Stomach smooth muscle (tissue), 2 donors: ENCODE measurements around the gene MRGPRG.
"Not testable (repeated sequence)": the region's sequence is repeated elsewhere in the genome, so short reads cannot be mapped to it uniquely, and the experiment has no call there.

Experiments
- H3K27ac ChIP-seq: one replicate; pipeline ENCODE4 v1.7.0; 2013; ENCODE audit warnings: mild to moderate bottlenecking, low read length, inconsistent platforms
- H3K27me3 ChIP-seq, 2 donors: one replicate each; pipeline ENCODE4 v1.7.0; 2013; ENCODE audit warnings: low read length in 2 of 2; ENCODE audit not compliant: insufficient read depth in 2 of 2, control insufficient read depth in 1 of 2
- H3K36me3 ChIP-seq, 2 donors: one replicate each; pipeline ENCODE4 v1.7.0; 2013; ENCODE audit warnings: low read length in 2 of 2; ENCODE audit not compliant: control insufficient read depth in 2 of 2, insufficient read depth in 2 of 2
- H3K4me1 ChIP-seq: one replicate; pipeline ENCODE4 v1.7.0; 2013; ENCODE audit warnings: low read length; ENCODE audit not compliant: control insufficient read depth, insufficient read depth
- H3K4me3 ChIP-seq, 2 donors: one replicate each; pipeline ENCODE4 v1.7.0; 2013; ENCODE audit warnings: low read length in 2 of 2
- H3K9ac ChIP-seq, 2 donors: one replicate each; pipeline ENCODE4 v1.7.0; 2013; ENCODE audit warnings: low read length in 2 of 2, mild to moderate bottlenecking in 1 of 2
- H3K9me3 ChIP-seq, 2 donors: one replicate each; pipeline ENCODE4 v1.7.0; 2013; ENCODE audit warnings: low read length in 2 of 2; ENCODE audit not compliant: control insufficient read depth in 2 of 2
- donor health status: healthy.
- donor health status: Pancreatic carcinoma.

The MRGPRG gene

GRCh38 chr11:3218483-3219280 lies at the start of gene MRGPRG:
MRGPRG (minus strand) TSS chr11:3218813; CDS start chr11:3218813, 0 bp downstream.
- Histone ChIP-seq H3K9ac (no peak within 1 kb of the TSS), H3K4me3 (no peak within 1 kb of the TSS), H3K27ac (no peak within 1 kb of the TSS), H3K4me1 (no peaks in the 10 kb centered on the region), H3K9me3 (no peaks in the 10 kb centered on the region), H3K36me3 (no peaks in the 10 kb centered on the region), H3K27me3 (peaks cover 39 to 41% of the 10 kb centered on the region in 2 donors)

- H3K9ac ChIP-seq, H3K4me3 ChIP-seq, H3K4me1 ChIP-seq, H3K27ac ChIP-seq, H3K27me3 ChIP-seq, H3K36me3 ChIP-seq, H3K9me3 ChIP-seq: not testable (repeated sequence)
These were observed 43.9 kb upstream of the MRGPRG start for GRCh38 chr11:3262548-3262947.

- not testable (repeated sequence) for H3K4me3 ChIP-seq, H3K27me3 ChIP-seq, H3K4me1 ChIP-seq, H3K27ac ChIP-seq, H3K9me3 ChIP-seq, H3K36me3 ChIP-seq, H3K9ac ChIP-seq
These were observed 43.2 kb upstream of the MRGPRG start for GRCh38 chr11:3261831-3262230.

- not testable (repeated sequence) for H3K9ac ChIP-seq, H3K9me3 ChIP-seq, H3K4me3 ChIP-seq, H3K27ac ChIP-seq, H3K36me3 ChIP-seq, H3K4me1 ChIP-seq, H3K27me3 ChIP-seq
These were observed 38.9 kb upstream of the MRGPRG start for GRCh38 chr11:3257509-3257908.

GRCh38 chr11:3255241-3255640 lies 36.6 kb upstream of the MRGPRG start:
- H3K36me3 ChIP-seq, H3K27me3 ChIP-seq, H3K27ac ChIP-seq, H3K4me1 ChIP-seq, H3K4me3 ChIP-seq, H3K9ac ChIP-seq, H3K9me3 ChIP-seq: not testable (repeated sequence)

GRCh38 chr11:3254773-3255172 lies 36.2 kb upstream of the MRGPRG start:
- H3K27ac ChIP-seq, H3K27me3 ChIP-seq, H3K4me3 ChIP-seq, H3K4me1 ChIP-seq, H3K36me3 ChIP-seq, H3K9me3 ChIP-seq, H3K9ac ChIP-seq: not testable (repeated sequence)

GRCh38 chr11:3245071-3245470 lies 26.5 kb upstream of the MRGPRG start:
- no peaks in the 10 kb centered on the region for H3K36me3 ChIP-seq
- H3K27ac ChIP-seq: no peak overlapping the region
- no peak overlapping the region for H3K4me3 ChIP-seq
- no peak overlapping the region for H3K9ac ChIP-seq
- H3K4me1 ChIP-seq: no peaks in the 10 kb centered on the region
- no peaks in the 10 kb centered on the region for H3K27me3 ChIP-seq
- no peaks in the 10 kb centered on the region for H3K9me3 ChIP-seq

GRCh38 chr11:3243880-3244279 lies 25.3 kb upstream of the MRGPRG start:
- Histone ChIP-seq H3K9me3 (no peaks in the 10 kb centered on the region), H3K4me1 (no peaks in the 10 kb centered on the region), H3K27ac (no peak overlapping the region), H3K9ac (no peak overlapping the region), H3K36me3 (no peaks in the 10 kb centered on the region), H3K27me3 (no peaks in the 10 kb centered on the region), H3K4me3 (no peak overlapping the region)

GRCh38 chr11:3237119-3237518 lies 18.5 kb upstream of the MRGPRG start:
- no peak overlapping the region for H3K9ac ChIP-seq
- no peak overlapping the region for H3K27ac ChIP-seq
- H3K4me1 ChIP-seq: no peaks in the 10 kb centered on the region
- H3K36me3 ChIP-seq: no peaks in the 10 kb centered on the region
- peaks cover 0 to 3% of the 10 kb centered on the region in 2 donors for H3K9me3 ChIP-seq
- no peak overlapping the region for H3K4me3 ChIP-seq
- no peaks in the 10 kb centered on the region for H3K27me3 ChIP-seq

GRCh38 chr11:3234846-3235245 lies 16.2 kb upstream of the MRGPRG start:
- H3K27me3 ChIP-seq: peaks cover 4 to 7% of the 10 kb centered on the region in 2 donors
- no peaks in the 10 kb centered on the region for H3K36me3 ChIP-seq
- H3K4me1 ChIP-seq: peaks cover 3% of the 10 kb centered on the region
- H3K27ac ChIP-seq: no peak overlapping the region
- peaks cover 0 to 3% of the 10 kb centered on the region in 2 donors for H3K9me3 ChIP-seq
- no peak overlapping the region for H3K4me3 ChIP-seq
- no peak overlapping the region for H3K9ac ChIP-seq

- Histone ChIP-seq H3K9me3 (peaks cover 0 to 3% of the 10 kb centered on the region in 2 donors), H3K27ac (no peak overlapping the region), H3K4me3 (no peak overlapping the region), H3K4me1 (peaks cover 3% of the 10 kb centered on the region), H3K27me3 (peaks cover 5 to 11% of the 10 kb centered on the region in 2 donors), H3K9ac (no peak overlapping the region), H3K36me3 (no peaks in the 10 kb centered on the region)
These were observed 14.3 kb upstream of the MRGPRG start for GRCh38 chr11:3232956-3233355.
